H9 (cell line): ENCODE measurements around the gene CLCNKB. TPM values are rescaled to one million over a fixed set of nuclear protein-coding genes. Genes with fewer than 3 reads are reported as not detected.

Experiments
- DNase-seq: peaks from one replicate; pipeline ENCODE4 v3.0.0-alpha.2; 2017
- H2AFZ ChIP-seq: one replicate; pipeline ENCODE4 v1.6.1; 2013; ENCODE audit warnings: mild to moderate bottlenecking, low read length, control low read depth, moderate library complexity
- H2AK5ac ChIP-seq: 2 replicates; pipeline ENCODE4 v1.6.1; 2013; ENCODE audit warnings: low read length, control low read depth, mixed read lengths; ENCODE audit not compliant: insufficient read length
- H2BK120ac ChIP-seq: one replicate; pipeline ENCODE4 v1.6.1; 2013; ENCODE audit warnings: low read depth, mild to moderate bottlenecking, low read length, control low read depth, inconsistent platforms; ENCODE audit not compliant: poor library complexity, severe bottlenecking
- H2BK12ac ChIP-seq: 2 replicates; pipeline ENCODE4 v1.6.1; 2013; ENCODE audit warnings: low read length, control low read depth, mixed read lengths, low read depth; ENCODE audit not compliant: insufficient read length
- H2BK15ac ChIP-seq: 2 replicates; pipeline ENCODE4 v1.6.1; 2013; ENCODE audit warnings: low read depth, low read length, control low read depth
- H2BK20ac ChIP-seq: one replicate; pipeline ENCODE4 v1.6.1; 2013; ENCODE audit warnings: low read depth, mild to moderate bottlenecking, low read length, control low read depth, inconsistent platforms; ENCODE audit not compliant: poor library complexity, severe bottlenecking
- H2BK5ac ChIP-seq: 2 replicates; pipeline ENCODE4 v1.6.1; 2013; ENCODE audit warnings: low read length, control low read depth, mixed read lengths; ENCODE audit not compliant: insufficient read length
- H3K14ac ChIP-seq: 2 replicates; pipeline ENCODE4 v1.6.1; 2013; ENCODE audit warnings: low read length, control low read depth; ENCODE audit not compliant: insufficient read depth
- H3K18ac ChIP-seq: 2 replicates; pipeline ENCODE4 v1.6.1; 2013; ENCODE audit warnings: low read depth, mild to moderate bottlenecking, mixed read lengths, low read length, control low read depth; ENCODE audit not compliant: insufficient read length
- H3K23ac ChIP-seq: 2 replicates; pipeline ENCODE4 v1.6.1; 2013; ENCODE audit warnings: low read length, control low read depth, mixed read lengths, low read depth; ENCODE audit not compliant: insufficient read length
- H3K23me2 ChIP-seq: 2 replicates; pipeline ENCODE4 v1.6.1; 2013; ENCODE audit warnings: low read depth, mild to moderate bottlenecking, mixed read lengths, low read length, control low read depth; ENCODE audit not compliant: insufficient read length, poor library complexity, severe bottlenecking
- H3K27ac ChIP-seq: 2 replicates; pipeline ENCODE4 v1.5.1; 2013; ENCODE audit warnings: low read length, control low read depth, mixed read lengths, low read depth; ENCODE audit not compliant: insufficient read length
- H3K27me3 ChIP-seq: 2 replicates; pipeline ENCODE4 v1.6.1; 2013; ENCODE audit warnings: low read length, control low read depth, inconsistent platforms; ENCODE audit not compliant: insufficient read depth
- H3K4ac ChIP-seq: 2 replicates; pipeline ENCODE4 v1.6.1; 2013; ENCODE audit warnings: low read depth, mild to moderate bottlenecking, control low read depth, inconsistent platforms, low read length, moderate library complexity
- H3K4me1 ChIP-seq: 2 replicates; pipeline ENCODE4 v1.6.1; 2013; ENCODE audit warnings: low read length, control low read depth, inconsistent platforms; ENCODE audit not compliant: insufficient read depth
- H3K4me2 ChIP-seq: 2 replicates; pipeline ENCODE4 v1.6.1; 2013; ENCODE audit warnings: low read length, control low read depth, mixed read lengths; ENCODE audit not compliant: insufficient read length, insufficient read depth
- H3K56ac ChIP-seq: 2 replicates; pipeline ENCODE4 v1.6.1; 2013; ENCODE audit warnings: low read depth, mild to moderate bottlenecking, mixed read lengths, low read length, control low read depth; ENCODE audit not compliant: insufficient read length
- H3K79me1 ChIP-seq: 2 replicates; pipeline ENCODE4 v1.6.1; 2013; ENCODE audit warnings: low read depth, mild to moderate bottlenecking, moderate library complexity, low read length, control low read depth, inconsistent platforms; ENCODE audit not compliant: insufficient read depth, poor library complexity, severe bottlenecking
- H3K79me2 ChIP-seq: 2 replicates; pipeline ENCODE4 v1.6.1; 2013; ENCODE audit warnings: low read length, control low read depth, inconsistent platforms; ENCODE audit not compliant: insufficient read depth
- H3K9ac ChIP-seq: 2 replicates; pipeline ENCODE4 v1.6.1; 2013; ENCODE audit warnings: low read length, control low read depth, mixed read lengths; ENCODE audit not compliant: insufficient read length; ENCODE audit errors: extremely low read depth
- H3K9me3 ChIP-seq: one replicate; pipeline ENCODE4 v1.6.1; 2013; ENCODE audit warnings: low read depth, low read length, inconsistent platforms; ENCODE audit not compliant: control insufficient read depth
- H3T11ph ChIP-seq: one replicate; pipeline ENCODE4 v1.6.1; 2013; ENCODE audit warnings: mild to moderate bottlenecking, low read length, control low read depth, inconsistent platforms
- H4K20me1 ChIP-seq: one replicate; pipeline ENCODE4 v1.6.1; 2013; ENCODE audit not compliant: control insufficient read depth, insufficient read length, insufficient read depth
- H4K5ac ChIP-seq: 2 replicates; pipeline ENCODE4 v1.6.1; 2013; ENCODE audit warnings: low read depth, mild to moderate bottlenecking, mixed read lengths, low read length, control low read depth; ENCODE audit not compliant: insufficient read length
- H4K8ac ChIP-seq: replicated peaks from 2 replicates; pipeline ENCODE4 v1.6.1; 2013; ENCODE audit warnings: low read length, control low read depth, mixed read lengths, low read depth; ENCODE audit not compliant: insufficient read length
- H4K91ac ChIP-seq: 2 replicates; pipeline ENCODE4 v1.6.1; 2013; ENCODE audit warnings: low read depth, mild to moderate bottlenecking, moderate library complexity, mixed read lengths, low read length, control low read depth; ENCODE audit not compliant: insufficient read length
- H3K27ac Mint-ChIP-seq, 3 experiments: 2 replicates in 2 of 3; 3 replicates in 1 of 3; pipeline ENCODE4 v1.8.0; 2020 to 2021; ENCODE audit warnings: mixed read lengths in 3 of 3, mild to moderate bottlenecking in 1 of 3, moderate library complexity in 1 of 3
- H3K27me3 Mint-ChIP-seq: 2 replicates; pipeline ENCODE4 v1.8.0; 2021; ENCODE audit warnings: low read depth, mild to moderate bottlenecking, moderate library complexity, mixed read lengths
- H3K36me3 Mint-ChIP-seq, 3 experiments: 2 replicates in 2 of 3; 3 replicates in 1 of 3; pipeline ENCODE4 v1.8.0; 2020 to 2021; ENCODE audit warnings: low read depth in 3 of 3, mixed read lengths in 3 of 3; ENCODE audit not compliant: insufficient read depth in 1 of 3
- H3K4me1 Mint-ChIP-seq, 2 experiments: 2 replicates each; pipeline ENCODE4 v1.8.0; 2020; ENCODE audit warnings: mixed read lengths in 2 of 2
- H3K4me3 Mint-ChIP-seq, 2 experiments: 2 replicates in 1 of 2; 3 replicates in 1 of 2; pipeline ENCODE4 v1.8.0; 2020 to 2021; ENCODE audit warnings: mild to moderate bottlenecking in 2 of 2, mixed read lengths in 2 of 2, moderate library complexity in 1 of 2
- H3K9me3 Mint-ChIP-seq, 2 experiments: 2 replicates in 1 of 2; 3 replicates in 1 of 2; pipeline ENCODE4 v1.8.0; 2020; ENCODE audit warnings: mild to moderate bottlenecking in 2 of 2, mixed read lengths in 2 of 2, moderate library complexity in 1 of 2
- WGBS: extraction: QIAGEN DNeasy Blood & Tissue Kit; methylation state at CpG from one replicate; pipeline ENCODE4 v1.1.7; 2013; ENCODE audit warnings: missing lambda C conversion rate, low lambda C conversion rate, mixed read lengths; ENCODE audit not compliant: insufficient read length; ENCODE audit errors: extremely low coverage; 5-methylcytosine and 5-hydroxymethylcytosine counted together
- total RNA-seq: library from RNA; stranded (reverse); gene quantifications from 2 replicates; pipeline ENCODE4 v1.2.1, GENCODE V29; 2021
- TF ChIP-seq, protein P1 (sequence below): fragments of 200-600 bp; sonication (generic); conservative IDR thresholded peaks from 3 replicates; pipeline ENCODE4 v1.8.0; 2021; ENCODE audit warnings: antibody characterized with exemption, mild to moderate bottlenecking

The CLCNKB gene
- total RNA-seq, 1 experiment from 2014 or later = 1.7 TPM

GRCh38 chr1:16019644-16020277 is 23.8 kb upstream of the CLCNKB start:
- no peak overlapping the region for H3K27ac Mint-ChIP-seq

More at GRCh38 chr1:16019644-16020277, 23.8 kb upstream of the CLCNKB start:
- Histone ChIP-seq H3K56ac (no peak overlapping the region), H2BK5ac (no peak overlapping the region), H4K91ac (no peak overlapping the region), H2BK12ac (no peak overlapping the region), H3K79me1 (no peaks in the 10 kb centered on the region), H3T11ph (no peak overlapping the region), H3K27me3 (no peaks in the 10 kb centered on the region), H3K9me3 (no peaks in the 10 kb centered on the region), H2AFZ (no peak overlapping the region), H3K14ac (no peak overlapping the region), H2BK120ac (no peak overlapping the region), H3K9ac (no peak overlapping the region), H3K4me2 (no peak overlapping the region), H4K5ac (no peak overlapping the region), H3K79me2 (no peaks in the 10 kb centered on the region), H4K20me1 (no peaks in the 10 kb centered on the region), H3K18ac (no peak overlapping the region), H2AK5ac (no peak overlapping the region), H2BK20ac (no peak overlapping the region), H3K23ac (no peak overlapping the region), H3K4ac (no peak overlapping the region), H3K4me1 (no peaks in the 10 kb centered on the region), H2BK15ac (no peak overlapping the region), H3K27ac (no peak overlapping the region), H4K8ac (no peak overlapping the region), H3K23me2 (no peaks in the 10 kb centered on the region)
- DNase-seq = no peak
- TF ChIP-seq, protein P1, sequence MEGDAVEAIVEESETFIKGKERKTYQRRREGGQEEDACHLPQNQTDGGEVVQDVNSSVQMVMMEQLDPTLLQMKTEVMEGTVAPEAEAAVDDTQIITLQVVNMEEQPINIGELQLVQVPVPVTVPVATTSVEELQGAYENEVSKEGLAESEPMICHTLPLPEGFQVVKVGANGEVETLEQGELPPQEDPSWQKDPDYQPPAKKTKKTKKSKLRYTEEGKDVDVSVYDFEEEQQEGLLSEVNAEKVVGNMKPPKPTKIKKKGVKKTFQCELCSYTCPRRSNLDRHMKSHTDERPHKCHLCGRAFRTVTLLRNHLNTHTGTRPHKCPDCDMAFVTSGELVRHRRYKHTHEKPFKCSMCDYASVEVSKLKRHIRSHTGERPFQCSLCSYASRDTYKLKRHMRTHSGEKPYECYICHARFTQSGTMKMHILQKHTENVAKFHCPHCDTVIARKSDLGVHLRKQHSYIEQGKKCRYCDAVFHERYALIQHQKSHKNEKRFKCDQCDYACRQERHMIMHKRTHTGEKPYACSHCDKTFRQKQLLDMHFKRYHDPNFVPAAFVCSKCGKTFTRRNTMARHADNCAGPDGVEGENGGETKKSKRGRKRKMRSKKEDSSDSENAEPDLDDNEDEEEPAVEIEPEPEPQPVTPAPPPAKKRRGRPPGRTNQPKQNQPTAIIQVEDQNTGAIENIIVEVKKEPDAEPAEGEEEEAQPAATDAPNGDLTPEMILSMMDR = no peak
- WGBS = no CpG with 5 or more reads among the region's 9 CpGs
- Mint-ChIP-seq H3K27me3 (peaks cover 47% of the 10 kb centered on the region), H3K4me3 (no peak overlapping the region), H3K4me1 (peaks cover 11 to 38% of the 10 kb centered on the region in 2 experiments), H3K36me3 (no peaks in the 10 kb centered on the region), H3K9me3 (no peaks in the 10 kb centered on the region)
